IMR-90 (cell line): ENCODE measurements around the gene URB2. TPM values are rescaled to one million over a fixed set of nuclear protein-coding genes. Genes with fewer than 3 reads are reported as not detected.

Experiments used
- ATAC-seq: fragments of 200-7000 bp; cut with Tn5 transposase; 2 replicates; pipeline ENCODE4 v1.9.1; 2020; ENCODE audit warnings: low read depth, mild to moderate bottlenecking, moderate library complexity
- BruUV-seq: library from RNA; stranded (reverse); fragments of 400-500 nt; replicated peaks from 2 replicates; lab custom pipeline; 2021; lab: Mats Ljungman, UMichigan
- CTCF ChIA-PET: fragments of 300-600 bp; formaldehyde crosslinking; extraction: SDS; loops from one replicate; lab custom pipeline; 2021; ENCODE audit warnings: antibody characterized with exemption; lab: Yijun Ruan, JAX
- POLR2A ChIA-PET: fragments of 300-600 bp; sonication (Branson Sonifier 250); formaldehyde crosslinking; loops from one replicate; lab custom pipeline; 2022; ENCODE audit warnings: antibody characterized with exemption; ENCODE audit not compliant: unreplicated experiment; lab: Charles Lee
- DNase-seq: peaks from one replicate; pipeline ENCODE4 v3.0.0; 2013
- H2AFZ ChIP-seq: replicated peaks from 2 replicates; pipeline ENCODE3; 2013; ENCODE audit warnings: low read length, mild to moderate bottlenecking; ENCODE audit not compliant: poor library complexity
- H2AK5ac ChIP-seq: 2 replicates; pipeline ENCODE4 v1.6.1; 2013; ENCODE audit warnings: low read depth, low read length, inconsistent platforms
- H2AK9ac ChIP-seq: replicated peaks from 2 replicates; pipeline ENCODE3; 2013; ENCODE audit warnings: mild to moderate bottlenecking, low read depth, low read length, moderate library complexity; ENCODE audit not compliant: poor library complexity
- H2BK120ac ChIP-seq: 2 replicates; pipeline ENCODE4 v1.6.1; 2013; ENCODE audit warnings: low read depth, low read length, inconsistent platforms
- H2BK15ac ChIP-seq: 3 replicates; pipeline ENCODE4 v1.6.1; 2013; ENCODE audit warnings: low read depth, low read length, inconsistent platforms
- H2BK20ac ChIP-seq: 2 replicates; pipeline ENCODE4 v1.6.1; 2013; ENCODE audit warnings: low read depth, mild to moderate bottlenecking, inconsistent platforms, low read length, moderate library complexity
- H2BK5ac ChIP-seq: 2 replicates; pipeline ENCODE4 v1.6.1; 2013; ENCODE audit warnings: mild to moderate bottlenecking, low read depth, low read length, inconsistent platforms; ENCODE audit not compliant: poor library complexity, severe bottlenecking
- H3K14ac ChIP-seq: replicated peaks from 2 replicates; pipeline ENCODE4 v1.6.1; 2013; ENCODE audit warnings: low read depth, low read length, inconsistent platforms
- H3K18ac ChIP-seq: 2 replicates; pipeline ENCODE4 v1.6.1; 2013; ENCODE audit warnings: low read depth, low read length, control low read depth
- H3K23ac ChIP-seq: 2 replicates; pipeline ENCODE4 v1.6.1; 2013; ENCODE audit warnings: low read depth, low read length, inconsistent platforms
- H3K27ac ChIP-seq: 2 replicates; pipeline ENCODE4 v1.5.1; 2013; ENCODE audit warnings: mild to moderate bottlenecking, control low read depth, low read length; ENCODE audit not compliant: insufficient read depth
- H3K27me3 ChIP-seq: 2 replicates; pipeline ENCODE4 v1.6.1; 2013; ENCODE audit warnings: low read length; ENCODE audit not compliant: control insufficient read depth, insufficient read depth
- H3K36me3 ChIP-seq: 2 replicates; pipeline ENCODE4 v1.6.1; 2013; ENCODE audit warnings: low read length, mixed read lengths; ENCODE audit not compliant: control insufficient read depth, insufficient read depth
- H3K4ac ChIP-seq: 2 replicates; pipeline ENCODE4 v1.6.1; 2013; ENCODE audit warnings: low read depth, low read length, inconsistent platforms
- H3K4me1 ChIP-seq: 2 replicates; pipeline ENCODE4 v1.6.1; 2013; ENCODE audit warnings: low read length, mixed read lengths; ENCODE audit not compliant: control insufficient read depth, insufficient read depth
- H3K4me2 ChIP-seq: 2 replicates; pipeline ENCODE4 v1.6.1; 2013; ENCODE audit warnings: low read depth, mild to moderate bottlenecking, control low read depth, low read length, moderate library complexity
- H3K4me3 ChIP-seq: 2 replicates; pipeline ENCODE4 v1.5.1; 2013; ENCODE audit warnings: low read depth, mild to moderate bottlenecking, control low read depth, low read length, moderate library complexity; ENCODE audit not compliant: insufficient read depth
- H3K56ac ChIP-seq: 2 replicates; pipeline ENCODE4 v1.6.1; 2013; ENCODE audit warnings: low read length, inconsistent platforms; ENCODE audit not compliant: insufficient read depth; ENCODE audit errors: extremely low read depth
- H3K79me1 ChIP-seq, 2 experiments: 2 replicates each; pipeline ENCODE4 v1.6.1; 2013; ENCODE audit warnings: low read length in 2 of 2, inconsistent platforms in 1 of 2, low read depth in 1 of 2
- H3K9ac ChIP-seq: 2 replicates; pipeline ENCODE4 v1.6.1; 2013; ENCODE audit warnings: low read depth, low read length, control low read depth
- H3K9me1 ChIP-seq: 2 replicates; pipeline ENCODE4 v1.6.1; 2013; ENCODE audit warnings: low read length, inconsistent platforms; ENCODE audit not compliant: insufficient read depth
- H3K9me3 ChIP-seq: 2 replicates; pipeline ENCODE4 v1.6.1; 2013; ENCODE audit warnings: low read length; ENCODE audit not compliant: control insufficient read depth, insufficient read depth
- H4K20me1 ChIP-seq: 2 replicates; pipeline ENCODE4 v1.6.1; 2013; ENCODE audit warnings: low read length, inconsistent platforms; ENCODE audit not compliant: insufficient read depth
- H4K5ac ChIP-seq: 2 replicates; pipeline ENCODE4 v1.6.1; 2013; ENCODE audit warnings: mild to moderate bottlenecking, low read depth, low read length, control low read depth
- H4K8ac ChIP-seq, 2 experiments: 2 replicates each; pipeline ENCODE4 v1.6.1; 2013; ENCODE audit warnings: low read depth in 2 of 2, low read length in 2 of 2, control low read depth in 1 of 2, inconsistent platforms in 1 of 2
- H4K91ac ChIP-seq: 2 replicates; pipeline ENCODE4 v1.6.1; 2013; ENCODE audit warnings: low read depth, low read length, inconsistent platforms; ENCODE audit not compliant: insufficient read depth
- BHLHE40 ChIP-seq: fragments of 150-350 bp; IDR thresholded peaks from 2 replicates; pipeline ENCODE4 v1.6.1; 2016; ENCODE audit warnings: mild to moderate bottlenecking, low read depth, low read length
- CHD1 ChIP-seq: IDR thresholded peaks from 2 replicates; pipeline ENCODE4 v1.6.1; 2012; ENCODE audit warnings: low read depth, low read length, improper control_type of control experiment
- MAFK ChIP-seq: IDR thresholded peaks from 2 replicates; pipeline ENCODE4 v1.6.1; 2012; ENCODE audit warnings: low read depth, low read length, improper control_type of control experiment
- MXI1 ChIP-seq: IDR thresholded peaks from 2 replicates; pipeline ENCODE4 v1.6.1; 2012; ENCODE audit warnings: low read depth, mild to moderate bottlenecking, low read length, moderate library complexity, borderline replicate concordance
- NFE2L2 ChIP-seq: fragments of 150-350 bp; IDR thresholded peaks from 2 replicates; pipeline ENCODE4 v1.6.1; 2016; ENCODE audit warnings: low read depth, mild to moderate bottlenecking, low read length
- RAD21 ChIP-seq: IDR thresholded peaks from 2 replicates; pipeline ENCODE4 v1.6.1; 2012; ENCODE audit warnings: low read length, improper control_type of control experiment
- RCOR1 ChIP-seq: IDR thresholded peaks from 2 replicates; pipeline ENCODE4 v1.6.1; 2012; ENCODE audit warnings: mild to moderate bottlenecking, low read length, improper control_type of control experiment; ENCODE audit not compliant: insufficient replicate concordance
- RFX5 ChIP-seq: IDR thresholded peaks from 2 replicates; pipeline ENCODE4 v1.8.0; 2012; ENCODE audit warnings: low read depth, mild to moderate bottlenecking, low read length, moderate library complexity
- SMC3 ChIP-seq: fragments of 150-350 bp; IDR thresholded peaks from 2 replicates; pipeline ENCODE4 v1.6.1; 2016; ENCODE audit warnings: low read depth, mild to moderate bottlenecking, antibody characterized with exemption, low read length, moderate library complexity
- USF2 ChIP-seq: fragments of 150-350 bp; IDR thresholded peaks from 2 replicates; pipeline ENCODE4 v1.6.1; 2017; ENCODE audit warnings: mild to moderate bottlenecking, antibody characterized with exemption, low read length, low read depth
- WGBS, 2 experiments: methylation state at CpG; one replicate each; pipeline versions ENCODE4 v1.1.5 to v1.1.7; 2013; ENCODE audit warnings: missing lambda C conversion rate in 2 of 2; ENCODE audit not compliant: insufficient read length in 1 of 2; ENCODE audit errors: extremely low coverage in 2 of 2; 5-methylcytosine and 5-hydroxymethylcytosine counted together
- dilution Hi-C: fragments of 300-500 bp; cut with HindIII; formaldehyde crosslinking; loops from one replicate; pipeline ENCODE4 v1.14.3; 2018; ENCODE audit warnings: low sequenced_read_pairs; ENCODE audit not compliant: unreplicated experiment
- in situ Hi-C: fragments of 300-500 bp; cut with MboI; formaldehyde crosslinking; loops from 3 replicates; pipeline ENCODE4 v1.14.3; 2019; ENCODE audit warnings: low sequenced_read_pairs, inconsistent platforms, mixed read lengths
- intact Hi-C: fragments of 100-400 bp; cut with micrococcal nuclease; formaldehyde crosslinking; loops from 2 replicates; pipeline ENCODE4 v1.10.0; 2022
- polyA plus RNA-seq, 3 experiments: library from polyadenylated mRNA; depleted of rRNA; stranded (reverse); fragments of >200 nt; gene quantifications; 2 replicates each; pipeline ENCODE4 v1.2.3, GENCODE V29; 2012; ENCODE audit warnings: low replicate concordance in 1 of 3
- total RNA-seq: library from RNA; depleted of rRNA; stranded (reverse); fragments of >200 nt; gene quantifications from 2 replicates; pipeline ENCODE4 v1.2.3, GENCODE V29; 2012
- TF ChIP-seq, protein P1 (sequence below): fragments of 150-350 bp; IDR thresholded peaks from 2 replicates; pipeline ENCODE4 v1.6.1; 2016; ENCODE audit warnings: low read depth, mild to moderate bottlenecking, low read length, moderate library complexity, borderline replicate concordance

The URB2 gene
- total and polyA plus RNA-seq, 2 of the 4 experiments (the other 2 are of a cell fraction): 5.9 to 15.4 TPM

DNA sequence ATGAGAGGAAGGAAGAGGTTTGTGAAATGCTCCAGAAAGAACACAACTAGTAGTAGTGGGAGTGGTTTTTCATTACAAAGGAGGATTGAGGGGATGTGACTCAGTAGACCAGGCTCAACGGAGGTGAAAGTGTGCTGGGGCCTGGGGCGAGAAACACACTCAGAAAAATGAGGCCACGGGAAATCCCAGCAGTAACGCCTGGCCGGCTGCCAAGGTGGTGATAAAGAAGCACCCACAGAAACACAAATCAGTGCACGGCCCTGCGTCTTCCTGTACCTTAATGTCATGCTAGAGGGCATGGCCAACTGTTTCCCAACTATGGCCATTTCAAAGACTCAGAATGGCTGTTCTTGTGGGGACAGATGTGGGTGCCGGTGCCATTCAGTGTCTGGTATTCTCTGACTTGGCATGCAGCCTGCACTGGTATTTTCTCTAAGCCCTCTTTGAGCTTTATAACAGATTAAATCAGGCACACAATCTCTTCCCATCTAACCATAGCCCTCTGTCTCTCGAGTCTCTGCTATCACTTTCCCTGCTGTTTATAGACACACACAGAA, 38.2 kb downstream of the URB2 start:
- H3K18ac ChIP-seq: no peak overlapping the region
- TF ChIP-seq, protein P1, sequence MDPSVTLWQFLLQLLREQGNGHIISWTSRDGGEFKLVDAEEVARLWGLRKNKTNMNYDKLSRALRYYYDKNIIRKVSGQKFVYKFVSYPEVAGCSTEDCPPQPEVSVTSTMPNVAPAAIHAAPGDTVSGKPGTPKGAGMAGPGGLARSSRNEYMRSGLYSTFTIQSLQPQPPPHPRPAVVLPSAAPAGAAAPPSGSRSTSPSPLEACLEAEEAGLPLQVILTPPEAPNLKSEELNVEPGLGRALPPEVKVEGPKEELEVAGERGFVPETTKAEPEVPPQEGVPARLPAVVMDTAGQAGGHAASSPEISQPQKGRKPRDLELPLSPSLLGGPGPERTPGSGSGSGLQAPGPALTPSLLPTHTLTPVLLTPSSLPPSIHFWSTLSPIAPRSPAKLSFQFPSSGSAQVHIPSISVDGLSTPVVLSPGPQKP: no peak
- no peak for TF ChIP-seq BHLHE40
- no peak for TF ChIP-seq CHD1
- TF ChIP-seq MAFK: no peak
- TF ChIP-seq SMC3: no peak
- TF ChIP-seq RFX5: no peak
- TF ChIP-seq RAD21: no peak
- no peak for TF ChIP-seq NFE2L2
- no peak for TF ChIP-seq MXI1
- no peak for TF ChIP-seq USF2
- no peak for TF ChIP-seq RCOR1
- H3K4me3 ChIP-seq: no peak overlapping the region
- no peak overlapping the region for H3K4me2 ChIP-seq
- no peak overlapping the region for H2AK5ac ChIP-seq
- H2AFZ ChIP-seq: no peak overlapping the region
- H2BK5ac ChIP-seq: no peak overlapping the region
- DNase-seq (peak; percentile 63), ATAC-seq (peak; percentile 58)
- 50% methylated on average over 2 of the region's 9 CpGs; no CpG with 5 or more reads in 1 of the 2 experiments for WGBS, 2 experiments
- H2BK20ac ChIP-seq: no peak overlapping the region
- no peak overlapping the region for H3K56ac ChIP-seq
- no peak overlapping the region for H3K4ac ChIP-seq
- H2BK15ac ChIP-seq: no peak overlapping the region
- H3K9ac ChIP-seq: no peak overlapping the region
- intact Hi-C loops (loop anchor here (5.0 to 10.0 kb wide), 2 partner anchors 191 to 403 kb away; partner anchors contain the start of gene GALNT2), dilution Hi-C loops (no loop called here), in situ Hi-C loops (loop anchor here (10.0 kb wide), 1 partner anchor 651 kb away; no protein-coding TSS in a partner anchor)
- no peak overlapping the region for H3K14ac ChIP-seq
- peaks cover 6% of the 10 kb centered on the region for H3K4me1 ChIP-seq
- no peaks in the 10 kb centered on the region for H3K79me1 ChIP-seq
- no TSS peak for BruUV-seq
- H3K9me1 ChIP-seq: peaks cover 6% of the 10 kb centered on the region; the same call in 1 of the 2 replicates
- no peaks in the 10 kb centered on the region for H4K20me1 ChIP-seq
- ChIA-PET POLR2A (no interaction called here), CTCF (no interaction called here)
- H2BK120ac ChIP-seq: no peak overlapping the region
- no peaks in the 10 kb centered on the region for H3K9me3 ChIP-seq
- no peak overlapping the region for H4K5ac ChIP-seq
- no peak overlapping the region for H4K91ac ChIP-seq
- no peaks in the 10 kb centered on the region for H3K27me3 ChIP-seq
- H4K8ac ChIP-seq: no peak overlapping the region
- no peak overlapping the region for H3K23ac ChIP-seq
- H3K27ac ChIP-seq: no peak overlapping the region
- H3K36me3 ChIP-seq: 0 out of 2 replicates have a peak, but pooled peaks cover 1% of the 10 kb centered on the region
- H2AK9ac ChIP-seq: no peak overlapping the region
